ENCODE results near the gene CRKL.
A peak's percentile ranks its signal among the peaks of the same experiment; 100 is the strongest.

The CRKL gene

DNA sequence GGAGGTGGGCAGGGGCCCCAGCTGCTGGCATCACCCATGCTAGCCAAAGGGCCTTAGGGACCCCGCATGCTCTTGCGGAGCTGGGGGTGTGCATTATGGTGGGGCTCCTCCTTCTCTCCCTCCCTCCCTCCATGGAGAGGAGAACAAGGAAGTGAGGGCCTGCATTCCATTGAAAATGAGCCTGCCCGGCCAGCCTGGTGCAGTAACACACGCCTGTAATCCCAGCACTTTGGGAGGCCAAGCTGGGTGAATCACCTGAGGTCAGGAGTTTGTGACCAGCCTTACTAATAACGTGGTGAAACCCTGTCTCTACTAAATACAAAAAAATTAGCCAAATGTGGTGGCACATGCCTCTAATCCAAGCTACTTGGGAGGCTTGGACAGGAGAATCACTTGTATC lies 36.0 kb upstream of the CRKL start:
- peak in 1 of 2 donors; percentile 13 for DNase-seq (ENCODE audit: low read depth in 2 of 2)
- TF ChIP-seq, protein P1, sequence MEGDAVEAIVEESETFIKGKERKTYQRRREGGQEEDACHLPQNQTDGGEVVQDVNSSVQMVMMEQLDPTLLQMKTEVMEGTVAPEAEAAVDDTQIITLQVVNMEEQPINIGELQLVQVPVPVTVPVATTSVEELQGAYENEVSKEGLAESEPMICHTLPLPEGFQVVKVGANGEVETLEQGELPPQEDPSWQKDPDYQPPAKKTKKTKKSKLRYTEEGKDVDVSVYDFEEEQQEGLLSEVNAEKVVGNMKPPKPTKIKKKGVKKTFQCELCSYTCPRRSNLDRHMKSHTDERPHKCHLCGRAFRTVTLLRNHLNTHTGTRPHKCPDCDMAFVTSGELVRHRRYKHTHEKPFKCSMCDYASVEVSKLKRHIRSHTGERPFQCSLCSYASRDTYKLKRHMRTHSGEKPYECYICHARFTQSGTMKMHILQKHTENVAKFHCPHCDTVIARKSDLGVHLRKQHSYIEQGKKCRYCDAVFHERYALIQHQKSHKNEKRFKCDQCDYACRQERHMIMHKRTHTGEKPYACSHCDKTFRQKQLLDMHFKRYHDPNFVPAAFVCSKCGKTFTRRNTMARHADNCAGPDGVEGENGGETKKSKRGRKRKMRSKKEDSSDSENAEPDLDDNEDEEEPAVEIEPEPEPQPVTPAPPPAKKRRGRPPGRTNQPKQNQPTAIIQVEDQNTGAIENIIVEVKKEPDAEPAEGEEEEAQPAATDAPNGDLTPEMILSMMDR (IDR thresholded peaks at IDR 0.05; ENCODE audit: low read depth, low read length): no peak
- no peak overlapping the region for H3K4me3 ChIP-seq (replicated peaks in 1 of 2; ENCODE audit: low read depth in 2 of 2, low read length in 2 of 2)

DNA sequence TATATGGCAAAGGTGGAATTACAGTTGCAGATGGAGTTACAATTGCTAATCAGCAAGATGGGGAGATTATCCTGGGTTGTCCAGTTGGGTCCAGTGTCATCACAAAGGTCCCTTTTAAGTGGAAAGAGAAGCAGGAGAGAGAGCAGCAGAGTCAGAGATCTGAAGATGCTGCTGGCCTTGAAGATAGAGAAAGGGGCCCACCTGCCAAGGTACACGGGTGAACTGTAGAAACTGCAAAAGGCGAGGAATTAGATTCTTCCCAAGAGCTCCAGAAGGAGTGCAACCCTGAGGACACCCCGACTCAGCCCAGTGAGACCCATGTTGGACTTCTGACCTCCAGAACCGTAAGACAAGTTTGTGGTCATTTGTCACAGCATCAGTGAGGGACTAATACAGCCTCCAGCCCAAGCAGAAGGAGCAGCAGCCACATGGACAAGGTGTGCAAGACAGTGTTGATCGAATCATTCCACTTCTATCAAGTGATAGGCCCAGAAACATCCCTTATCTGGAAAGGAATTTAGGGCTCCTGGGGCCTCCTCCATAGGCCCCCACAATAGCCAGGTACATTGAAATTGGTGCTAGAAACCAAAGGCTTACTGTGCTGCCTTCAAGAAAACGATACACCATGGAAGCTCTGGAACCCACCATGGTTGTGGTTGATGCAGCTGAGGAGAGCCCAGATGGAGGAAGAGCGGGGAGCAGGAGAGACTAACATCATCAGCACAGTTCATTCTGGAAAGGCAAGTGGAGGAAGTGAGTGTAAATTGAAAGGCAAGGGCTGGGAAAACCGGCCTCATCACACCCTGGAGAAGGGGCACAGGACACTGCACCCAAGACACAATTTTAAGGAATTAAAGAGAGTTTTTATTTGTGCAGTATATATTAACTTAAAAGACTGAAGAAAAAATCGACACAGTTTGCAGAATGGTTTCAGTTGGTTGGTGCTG lies 35.1 kb upstream of the CRKL start:
- TF ChIP-seq, protein P1 (IDR thresholded peaks at IDR 0.05; ENCODE audit: low read depth, low read length): no peak
- no peak overlapping the region for H3K4me3 ChIP-seq (replicated peaks in 1 of 2; ENCODE audit: low read depth in 2 of 2, low read length in 2 of 2)
- DNase-seq (ENCODE audit: low read depth in 2 of 2): no peak

DNA sequence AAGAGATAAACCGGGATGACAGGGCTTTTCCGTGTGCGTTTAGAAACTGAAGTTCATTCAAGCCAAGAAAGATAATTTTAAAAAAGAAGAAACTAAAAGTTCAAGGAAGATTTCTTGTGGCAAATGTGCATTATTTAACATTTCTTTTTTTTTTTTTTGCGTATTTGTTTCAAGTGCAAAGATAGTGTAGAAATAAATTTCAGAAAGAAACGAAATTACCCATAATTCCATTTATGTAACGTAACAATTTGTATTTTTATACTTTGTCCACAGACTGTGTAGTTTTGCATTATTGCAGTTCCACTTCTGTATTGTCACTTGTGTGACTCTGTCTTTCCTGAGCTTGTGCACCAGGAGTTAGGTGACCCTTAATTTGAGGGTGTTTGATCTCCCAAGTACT lies 34.4 kb upstream of the CRKL start:
- TF ChIP-seq, protein P1 (IDR thresholded peaks at IDR 0.05; ENCODE audit: low read depth, low read length): no peak
- H3K4me3 ChIP-seq (replicated peaks in 1 of 2; ENCODE audit: low read depth in 2 of 2, low read length in 2 of 2): no peak overlapping the region
- DNase-seq (ENCODE audit: low read depth in 2 of 2): no peak

DNA sequence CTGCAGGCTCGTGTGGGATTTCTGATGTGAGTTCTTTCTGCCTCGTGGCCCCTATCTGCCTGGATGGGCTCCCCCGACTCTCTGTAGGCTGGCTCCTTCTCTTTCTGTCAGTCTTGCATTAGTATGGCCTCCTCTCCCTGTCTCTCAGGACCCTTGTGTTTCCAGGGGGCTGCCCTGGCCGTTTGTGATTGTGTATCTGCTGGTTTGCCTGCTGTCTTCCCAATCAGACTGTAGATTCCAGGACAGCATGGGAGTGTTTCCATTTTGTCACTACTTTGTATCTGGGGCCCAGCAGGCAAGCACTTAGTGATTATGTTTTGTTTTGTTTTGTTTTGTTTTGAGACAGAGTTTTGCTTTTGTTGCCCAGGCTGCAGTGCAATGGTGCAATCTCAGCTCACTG lies 32.8 kb upstream of the CRKL start:
- H3K4me3 ChIP-seq (replicated peaks in 1 of 2; ENCODE audit: low read depth in 2 of 2, low read length in 2 of 2): no peak overlapping the region
- DNase-seq (ENCODE audit: low read depth in 2 of 2): no peak
- TF ChIP-seq, protein P1 (IDR thresholded peaks at IDR 0.05; ENCODE audit: low read depth, low read length): no peak

DNA sequence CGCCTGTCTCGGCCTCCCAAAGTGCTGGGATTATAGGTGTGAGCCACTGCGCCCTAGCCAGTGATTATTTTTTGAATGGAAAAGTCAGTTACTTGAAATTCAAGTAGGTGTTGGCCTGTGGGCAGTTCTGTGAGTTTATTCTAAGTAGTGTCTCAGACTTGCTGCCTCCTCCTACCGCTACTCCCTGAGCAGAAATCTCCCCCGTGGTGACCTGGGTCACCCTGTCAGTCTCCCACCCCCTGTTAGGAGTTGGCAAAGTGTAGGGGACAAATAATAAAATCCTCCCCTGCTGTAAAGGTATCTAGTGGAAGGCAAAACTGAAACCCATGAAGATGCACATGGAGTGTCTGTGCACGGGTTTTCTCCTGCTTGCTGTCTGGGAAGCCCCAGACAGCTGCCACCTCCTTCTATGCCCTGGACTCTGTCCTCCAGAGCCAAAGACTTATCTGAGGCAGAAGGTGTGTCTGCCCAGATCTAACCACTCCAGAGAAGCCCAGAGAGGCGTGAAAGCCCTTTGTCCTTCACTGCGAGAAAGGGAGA lies 32.1 kb upstream of the CRKL start:
- TF ChIP-seq, protein P1 (IDR thresholded peaks at IDR 0.05; ENCODE audit: low read depth, low read length): no peak
- DNase-seq (ENCODE audit: low read depth in 2 of 2): no peak

DNA sequence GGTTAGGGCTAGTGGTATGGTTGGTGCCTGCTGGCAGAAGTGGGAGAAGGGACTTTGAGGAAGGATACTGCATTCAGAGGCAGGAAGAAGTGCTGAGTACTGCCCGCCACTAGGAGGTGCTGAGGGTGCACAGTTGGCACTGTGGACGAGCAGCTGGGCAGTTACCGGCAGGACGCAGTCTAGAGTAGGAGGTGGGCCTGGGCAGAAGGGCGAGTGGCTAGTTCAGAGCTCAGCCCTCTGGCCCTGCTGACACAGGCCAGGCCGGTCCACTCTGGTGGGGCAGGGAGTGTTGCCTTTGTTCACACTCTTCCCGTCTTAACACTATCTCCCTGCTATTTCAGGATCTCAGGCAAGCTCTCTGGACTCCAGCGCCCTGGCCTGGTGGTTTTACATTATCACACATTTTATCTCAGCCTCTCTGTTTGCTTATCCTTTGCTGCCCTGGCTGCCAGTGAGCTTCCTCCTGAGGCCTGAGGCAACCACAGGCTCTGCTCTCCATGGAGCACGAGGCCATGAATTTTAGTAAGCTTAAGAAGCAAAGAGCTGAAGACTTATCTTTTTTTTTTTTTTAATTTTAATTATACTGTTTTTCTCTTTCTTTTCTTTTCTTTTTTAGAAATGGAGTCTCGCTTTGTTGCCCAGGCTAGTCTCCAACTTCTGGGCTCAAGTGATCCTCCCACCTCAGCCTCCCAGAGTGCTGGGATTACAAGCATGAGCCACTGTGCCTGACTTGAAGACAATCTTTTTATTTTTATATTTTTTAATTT lies 31.5 kb upstream of the CRKL start:
- DNase-seq (ENCODE audit: low read depth in 2 of 2): peak; percentile 85 to 93
- TF ChIP-seq, protein P1 (IDR thresholded peaks at IDR 0.05; ENCODE audit: low read depth, low read length): peak; percentile 97
- no peak overlapping the region for H3K4me3 ChIP-seq (replicated peaks in 1 of 2; ENCODE audit: low read depth in 2 of 2, low read length in 2 of 2)

More for the DNA sequence above, 32.1 kb upstream of the CRKL start:
- H3K4me3 ChIP-seq (replicated peaks in 1 of 2; ENCODE audit: low read depth in 2 of 2, low read length in 2 of 2): no peak overlapping the region
